HEK293 (cell line): ENCODE measurements around the gene OPN4.

Experiments
- CTCF ChIA-PET: fragments of 350-600 bp; formaldehyde crosslinking; extraction: SDS; loops from one replicate; lab custom pipeline; 2021; ENCODE audit warnings: antibody characterized with exemption; lab: Yijun Ruan, JAX
- POLR2A ChIA-PET: fragments of 300-600 bp; formaldehyde crosslinking; extraction: SDS; loops from one replicate; lab custom pipeline; 2020; ENCODE audit warnings: antibody characterized with exemption, inconsistent platforms; lab: Yijun Ruan, JAX
- H3K27ac ChIP-seq: fragments of 200-500 bp; sonication (Bioruptor generic); 2 replicates; pipeline ENCODE4 v1.5.1; 2014; ENCODE audit warnings: low read depth, low read length, control low read depth, inconsistent platforms; ENCODE audit errors: extremely low read depth
- H3K36me3 ChIP-seq, 2 experiments: fragments of 200-500 bp in 1 of 2; sonication (Bioruptor generic) in 1 of 2; 1 replicate in 1 of 2; 2 replicates in 1 of 2; pipeline ENCODE4 v1.5.1; 2014 to 2017; ENCODE audit warnings: inconsistent platforms in 2 of 2, low read length in 2 of 2; ENCODE audit not compliant: control insufficient read depth in 2 of 2, insufficient read depth in 1 of 2
- H3K4me1 ChIP-seq: fragments of 200-500 bp; sonication (Bioruptor generic); 2 replicates; pipeline ENCODE4 v1.5.1; 2014; ENCODE audit warnings: mild to moderate bottlenecking, low read length, inconsistent platforms; ENCODE audit not compliant: control insufficient read depth, insufficient read depth
- H3K4me3 ChIP-seq: 2 replicates; pipeline ENCODE4 v1.5.1; 2011; ENCODE audit warnings: low read depth, mild to moderate bottlenecking, control low read depth, low read length, moderate library complexity
- H3K9me3 ChIP-seq: fragments of 200-500 bp; sonication (Bioruptor generic); 2 replicates; pipeline ENCODE4 v1.5.1; 2014; ENCODE audit warnings: low read depth, low read length, inconsistent platforms; ENCODE audit not compliant: control insufficient read depth, insufficient read depth
- BCL11A ChIP-seq: fragments of 450-650 bp; formaldehyde crosslinking; IDR thresholded peaks from 2 replicates; pipeline ENCODE4 v1.5.1; 2016; ENCODE audit warnings: low read depth, missing biosample characterization, missing genetic modification characterization
- KLF16 ChIP-seq: fragments of 450-650 bp; formaldehyde crosslinking; IDR thresholded peaks from 2 replicates; pipeline ENCODE4 v1.5.1; 2017; ENCODE audit warnings: missing biosample characterization, missing genetic modification characterization
- SCRT2 ChIP-seq: fragments of 450-650 bp; formaldehyde crosslinking; IDR thresholded peaks from 2 replicates; pipeline ENCODE4 v1.5.1; 2016; ENCODE audit warnings: missing biosample characterization, missing genetic modification characterization
- YY1 ChIP-seq: fragments of 450-650 bp; formaldehyde crosslinking; IDR thresholded peaks from 2 replicates; pipeline ENCODE4 v1.5.1; 2018; ENCODE audit warnings: missing biosample characterization, missing genetic modification characterization
- ZBTB17 ChIP-seq: fragments of 450-650 bp; formaldehyde crosslinking; IDR thresholded peaks from 2 replicates; pipeline ENCODE4 v1.5.1; 2016; ENCODE audit warnings: missing biosample characterization, missing genetic modification characterization
- ZBTB21 ChIP-seq: fragments of 450-650 bp; formaldehyde crosslinking; IDR thresholded peaks from 2 replicates; pipeline ENCODE4 v1.5.1; 2017; ENCODE audit warnings: missing biosample characterization, missing genetic modification characterization
- ZNF324 ChIP-seq: fragments of 450-650 bp; formaldehyde crosslinking; IDR thresholded peaks from 2 replicates; pipeline ENCODE4 v1.5.1; 2016; ENCODE audit warnings: missing biosample characterization, missing genetic modification characterization
- ZNF341 ChIP-seq: fragments of 450-650 bp; formaldehyde crosslinking; IDR thresholded peaks from 2 replicates; pipeline ENCODE4; 2016; ENCODE audit warnings: low read depth, missing biosample characterization, missing genetic modification characterization
- ZNF354C ChIP-seq: fragments of 450-650 bp; formaldehyde crosslinking; IDR thresholded peaks from 2 replicates; pipeline ENCODE4 v1.5.1; 2016; ENCODE audit warnings: missing biosample characterization, missing genetic modification characterization, low read depth, borderline replicate concordance
- ZNF433 ChIP-seq: fragments of 450-650 bp; formaldehyde crosslinking; IDR thresholded peaks from 2 replicates; pipeline ENCODE4 v1.5.1; 2016; ENCODE audit warnings: missing biosample characterization, missing genetic modification characterization, low read depth
- ZNF549 ChIP-seq: fragments of 450-650 bp; IDR thresholded peaks from 2 replicates; pipeline ENCODE4 v1.5.1; 2018; ENCODE audit warnings: missing biosample characterization, missing genetic modification characterization, mild to moderate bottlenecking, inconsistent platforms, moderate library complexity
- ZNF768 ChIP-seq: fragments of 450-650 bp; formaldehyde crosslinking; IDR thresholded peaks from 2 replicates; pipeline ENCODE4 v1.5.1; 2018; ENCODE audit warnings: missing biosample characterization, mild to moderate bottlenecking, missing genetic modification characterization
- ZNF843 ChIP-seq: fragments of 450-650 bp; formaldehyde crosslinking; IDR thresholded peaks from 2 replicates; pipeline ENCODE4 v1.5.1; 2016; ENCODE audit warnings: missing biosample characterization, missing genetic modification characterization
- TF ChIP-seq, protein P1 (sequence below): fragments of 450-650 bp; formaldehyde crosslinking; IDR thresholded peaks from 2 replicates; pipeline ENCODE4 v1.5.1; 2016; ENCODE audit warnings: missing biosample characterization, missing genetic modification characterization, borderline replicate concordance
- TF ChIP-seq, protein P2 (sequence below): fragments of 450-650 bp; formaldehyde crosslinking; IDR thresholded peaks from 2 replicates; pipeline ENCODE4 v1.5.1; 2016; ENCODE audit warnings: missing biosample characterization, missing genetic modification characterization
- TF ChIP-seq, protein P3 (sequence below): fragments of 450-650 bp; formaldehyde crosslinking; IDR thresholded peaks from 2 replicates; pipeline ENCODE4 v1.5.1; 2016; ENCODE audit warnings: missing biosample characterization, missing genetic modification characterization, low read depth
- TF ChIP-seq, protein P4 (sequence below): fragments of 450-650 bp; formaldehyde crosslinking; IDR thresholded peaks from 2 replicates; pipeline ENCODE4 v1.5.1; 2017; ENCODE audit warnings: missing biosample characterization, mild to moderate bottlenecking, missing genetic modification characterization, moderate library complexity

The OPN4 gene

DNA sequence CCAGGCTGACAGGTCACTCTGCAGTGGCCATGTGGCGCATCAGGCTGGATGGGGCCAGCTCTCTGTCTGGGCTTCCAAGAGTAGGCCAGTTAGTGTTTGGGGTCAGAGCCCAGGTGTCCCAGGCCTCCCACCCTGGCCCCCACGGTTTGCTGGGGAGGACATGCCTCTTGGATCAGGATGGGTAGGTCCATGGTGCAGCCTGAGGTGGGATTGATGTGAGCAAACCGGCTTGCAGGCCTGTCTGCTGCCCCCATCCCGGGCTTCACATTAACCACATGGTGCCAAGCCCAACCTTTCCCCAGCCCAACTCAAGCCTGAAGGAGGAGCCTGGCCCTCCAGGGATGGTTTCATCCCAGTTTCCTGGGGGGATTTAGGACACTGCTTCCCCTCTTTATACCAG lies 53.2 kb downstream of the OPN4 start:
- Histone ChIP-seq H3K27ac (no peak overlapping the region), H3K36me3 (no peaks in the 10 kb centered on the region), H3K4me1 (peaks cover 8% of the 10 kb centered on the region; the same call in 1 of the 2 replicates), H3K4me3 (no peak overlapping the region), H3K9me3 (no peaks in the 10 kb centered on the region)
- TF ChIP-seq ZNF433 (no peak), SCRT2 (tag by site-specific recombination) (no peak), ZNF549 (tag by site-specific recombination) (no peak), ZNF354C (tag by site-specific recombination) (no peak), ZNF843 (tag by site-specific recombination) (no peak), ZNF768 (tag by site-specific recombination) (no peak), BCL11A (tag by site-specific recombination) (no peak), YY1 (no peak), ZBTB17 (tag by site-specific recombination) (0 out of 2 replicates have a peak, but pooled peaks have one; percentile 24), ZNF341 (tag by site-specific recombination) (no peak), KLF16 (no peak), ZBTB21 (tag by site-specific recombination) (no peak), ZNF324 (tag by site-specific recombination) (no peak)
- TF ChIP-seq, protein P1, sequence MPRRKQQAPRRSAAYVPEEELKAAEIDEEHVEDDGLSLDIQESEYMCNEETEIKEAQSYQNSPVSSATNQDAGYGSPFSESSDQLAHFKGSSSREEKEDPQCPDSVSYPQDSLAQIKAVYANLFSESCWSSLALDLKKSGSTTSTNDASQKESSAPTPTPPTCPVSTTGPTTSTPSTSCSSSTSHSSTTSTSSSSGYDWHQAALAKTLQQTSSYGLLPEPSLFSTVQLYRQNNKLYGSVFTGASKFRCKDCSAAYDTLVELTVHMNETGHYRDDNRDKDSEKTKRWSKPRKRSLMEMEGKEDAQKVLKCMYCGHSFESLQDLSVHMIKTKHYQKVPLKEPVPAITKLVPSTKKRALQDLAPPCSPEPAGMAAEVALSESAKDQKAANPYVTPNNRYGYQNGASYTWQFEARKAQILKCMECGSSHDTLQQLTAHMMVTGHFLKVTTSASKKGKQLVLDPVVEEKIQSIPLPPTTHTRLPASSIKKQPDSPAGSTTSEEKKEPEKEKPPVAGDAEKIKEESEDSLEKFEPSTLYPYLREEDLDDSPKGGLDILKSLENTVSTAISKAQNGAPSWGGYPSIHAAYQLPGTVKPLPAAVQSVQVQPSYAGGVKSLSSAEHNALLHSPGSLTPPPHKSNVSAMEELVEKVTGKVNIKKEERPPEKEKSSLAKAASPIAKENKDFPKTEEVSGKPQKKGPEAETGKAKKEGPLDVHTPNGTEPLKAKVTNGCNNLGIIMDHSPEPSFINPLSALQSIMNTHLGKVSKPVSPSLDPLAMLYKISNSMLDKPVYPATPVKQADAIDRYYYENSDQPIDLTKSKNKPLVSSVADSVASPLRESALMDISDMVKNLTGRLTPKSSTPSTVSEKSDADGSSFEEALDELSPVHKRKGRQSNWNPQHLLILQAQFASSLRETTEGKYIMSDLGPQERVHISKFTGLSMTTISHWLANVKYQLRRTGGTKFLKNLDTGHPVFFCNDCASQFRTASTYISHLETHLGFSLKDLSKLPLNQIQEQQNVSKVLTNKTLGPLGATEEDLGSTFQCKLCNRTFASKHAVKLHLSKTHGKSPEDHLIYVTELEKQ (tag by site-specific recombination) = no peak
- TF ChIP-seq, protein P2, sequence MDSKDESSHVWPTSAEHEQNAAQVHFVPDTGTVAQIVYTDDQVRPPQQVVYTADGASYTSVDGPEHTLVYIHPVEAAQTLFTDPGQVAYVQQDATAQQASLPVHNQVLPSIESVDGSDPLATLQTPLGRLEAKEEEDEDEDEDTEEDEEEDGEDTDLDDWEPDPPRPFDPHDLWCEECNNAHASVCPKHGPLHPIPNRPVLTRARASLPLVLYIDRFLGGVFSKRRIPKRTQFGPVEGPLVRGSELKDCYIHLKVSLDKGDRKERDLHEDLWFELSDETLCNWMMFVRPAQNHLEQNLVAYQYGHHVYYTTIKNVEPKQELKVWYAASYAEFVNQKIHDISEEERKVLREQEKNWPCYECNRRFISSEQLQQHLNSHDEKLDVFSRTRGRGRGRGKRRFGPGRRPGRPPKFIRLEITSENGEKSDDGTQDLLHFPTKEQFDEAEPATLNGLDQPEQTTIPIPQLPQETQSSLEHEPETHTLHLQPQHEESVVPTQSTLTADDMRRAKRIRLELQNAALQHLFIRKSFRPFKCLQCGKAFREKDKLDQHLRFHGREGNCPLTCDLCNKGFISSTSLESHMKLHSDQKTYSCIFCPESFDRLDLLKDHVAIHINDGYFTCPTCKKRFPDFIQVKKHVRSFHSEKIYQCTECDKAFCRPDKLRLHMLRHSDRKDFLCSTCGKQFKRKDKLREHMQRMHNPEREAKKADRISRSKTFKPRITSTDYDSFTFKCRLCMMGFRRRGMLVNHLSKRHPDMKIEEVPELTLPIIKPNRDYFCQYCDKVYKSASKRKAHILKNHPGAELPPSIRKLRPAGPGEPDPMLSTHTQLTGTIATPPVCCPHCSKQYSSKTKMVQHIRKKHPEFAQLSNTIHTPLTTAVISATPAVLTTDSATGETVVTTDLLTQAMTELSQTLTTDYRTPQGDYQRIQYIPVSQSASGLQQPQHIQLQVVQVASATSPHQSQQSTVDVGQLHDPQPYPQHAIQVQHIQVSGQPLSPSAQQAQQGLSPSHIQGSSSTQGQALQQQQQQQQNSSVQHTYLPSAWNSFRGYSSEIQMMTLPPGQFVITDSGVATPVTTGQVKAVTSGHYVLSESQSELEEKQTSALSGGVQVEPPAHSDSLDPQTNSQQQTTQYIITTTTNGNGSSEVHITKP = peak; percentile 19; the same call in 1 of the 2 replicates
- TF ChIP-seq, protein P3, sequence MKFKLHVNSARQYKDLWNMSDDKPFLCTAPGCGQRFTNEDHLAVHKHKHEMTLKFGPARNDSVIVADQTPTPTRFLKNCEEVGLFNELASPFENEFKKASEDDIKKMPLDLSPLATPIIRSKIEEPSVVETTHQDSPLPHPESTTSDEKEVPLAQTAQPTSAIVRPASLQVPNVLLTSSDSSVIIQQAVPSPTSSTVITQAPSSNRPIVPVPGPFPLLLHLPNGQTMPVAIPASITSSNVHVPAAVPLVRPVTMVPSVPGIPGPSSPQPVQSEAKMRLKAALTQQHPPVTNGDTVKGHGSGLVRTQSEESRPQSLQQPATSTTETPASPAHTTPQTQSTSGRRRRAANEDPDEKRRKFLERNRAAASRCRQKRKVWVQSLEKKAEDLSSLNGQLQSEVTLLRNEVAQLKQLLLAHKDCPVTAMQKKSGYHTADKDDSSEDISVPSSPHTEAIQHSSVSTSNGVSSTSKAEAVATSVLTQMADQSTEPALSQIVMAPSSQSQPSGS (tag by site-specific recombination) = no peak
- TF ChIP-seq, protein P4, sequence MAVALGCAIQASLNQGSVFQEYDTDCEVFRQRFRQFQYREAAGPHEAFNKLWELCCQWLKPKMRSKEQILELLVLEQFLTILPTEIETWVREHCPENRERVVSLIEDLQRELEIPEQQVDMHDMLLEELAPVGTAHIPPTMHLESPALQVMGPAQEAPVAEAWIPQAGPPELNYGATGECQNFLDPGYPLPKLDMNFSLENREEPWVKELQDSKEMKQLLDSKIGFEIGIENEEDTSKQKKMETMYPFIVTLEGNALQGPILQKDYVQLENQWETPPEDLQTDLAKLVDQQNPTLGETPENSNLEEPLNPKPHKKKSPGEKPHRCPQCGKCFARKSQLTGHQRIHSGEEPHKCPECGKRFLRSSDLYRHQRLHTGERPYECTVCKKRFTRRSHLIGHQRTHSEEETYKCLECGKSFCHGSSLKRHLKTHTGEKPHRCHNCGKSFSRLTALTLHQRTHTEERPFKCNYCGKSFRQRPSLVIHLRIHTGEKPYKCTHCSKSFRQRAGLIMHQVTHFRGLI = peak; percentile 99
- TF ChIP-seq, all 188 proteins: peak for 3
- POLR2A ChIA-PET = no interaction called here
- CTCF ChIA-PET = interaction anchor here (1.1 to 2.2 kb wide), 4 partner anchors 14 to 192 kb away, joined by 3 to 10 read pairs (median 5); no protein-coding TSS in a partner anchor
